K562 (cell line): ENCODE results near the gene MYLIP. TPM values are rescaled to one million over a fixed set of nuclear protein-coding genes. Genes with fewer than 3 reads are reported as not detected.
A peak's percentile ranks its signal among the peaks of the same experiment; 100 is the strongest.

ENCODE experiments used
- CBX8 ChIP-seq: fragments of 200-600 bp; sonication (generic); IDR thresholded peaks from 2 replicates; pipeline ENCODE4 v1.6.1; 2012; ENCODE audit warnings: borderline replicate concordance, mixed run types, low read depth, mild to moderate bottlenecking, moderate library complexity, mixed read lengths, low read length, control low read depth, inconsistent platforms; ENCODE audit not compliant: poor library complexity, severe bottlenecking; ENCODE audit errors: extremely low read depth
- CCNT2 ChIP-seq: IDR thresholded peaks from 2 replicates; pipeline ENCODE4 v1.6.1; 2011; ENCODE audit warnings: borderline replicate concordance, low read depth, mild to moderate bottlenecking, moderate library complexity, mixed read lengths, low read length; ENCODE audit not compliant: insufficient read length; ENCODE audit errors: extremely low read depth
- CXXC5 ChIP-seq: fragments of 250-450 bp; sonication (Bioruptor Pico); IDR thresholded peaks from 2 replicates; pipeline ENCODE4 v1.8.0; 2022; ENCODE audit warnings: inconsistent platforms, mild to moderate bottlenecking, moderate library complexity
- EP300 ChIP-seq: IDR thresholded peaks from 2 replicates; pipeline ENCODE4 v1.6.1; 2012; ENCODE audit warnings: low read length, improper control_type of control experiment
- GATAD2A ChIP-seq: fragments of 450-650 bp; IDR thresholded peaks from 2 replicates; pipeline ENCODE4 v1.6.1; 2017
- ID3 ChIP-seq, 2 experiments: fragments of 250-450 bp in 1 of 2; fragments of 450-650 bp in 1 of 2; sonication (Bioruptor Pico) in 1 of 2; IDR thresholded peaks; 2 replicates each; pipeline versions ENCODE4 v1.6.1 to v1.8.0; 2016 to 2021; ENCODE audit warnings: mild to moderate bottlenecking in 2 of 2, moderate library complexity in 2 of 2, missing compliant biosample characterization in 1 of 2, missing genetic modification characterization in 1 of 2
- JUND ChIP-seq, 2 experiments: IDR thresholded peaks; 2 replicates in 1 of 2; 3 replicates in 1 of 2; pipeline ENCODE4 v1.6.1; 2011; ENCODE audit warnings: borderline replicate concordance in 2 of 2, low read depth in 2 of 2, low read length in 2 of 2, improper control_type of control experiment in 1 of 2, missing biosample characterization in 1 of 2, missing genetic modification characterization in 1 of 2, missing genetic modification reagents in 1 of 2
- KDM2B ChIP-seq: fragments of 250-450 bp; sonication (Bioruptor Pico); IDR thresholded peaks from 2 replicates; pipeline ENCODE4 v1.8.0; 2021; ENCODE audit warnings: mild to moderate bottlenecking, moderate library complexity
- MAFK ChIP-seq: IDR thresholded peaks from 2 replicates; pipeline ENCODE4 v1.6.1; 2011; ENCODE audit warnings: low read length, improper control_type of control experiment
- MECOM ChIP-seq: fragments of 250-450 bp; sonication (Bioruptor Pico); IDR thresholded peaks from 2 replicates; pipeline ENCODE4 v1.8.0; 2022; ENCODE audit warnings: inconsistent platforms
- MITF ChIP-seq: IDR thresholded peaks from 2 replicates; pipeline ENCODE4 v1.6.1; 2014; ENCODE audit warnings: antibody characterized with exemption
- MTA2 ChIP-seq: fragments of 450-650 bp; IDR thresholded peaks from 2 replicates; pipeline ENCODE4 v1.6.1; 2016; ENCODE audit warnings: low read depth
- MYC ChIP-seq, 2 experiments: fragments of 250-450 bp in 1 of 2; sonication (Bioruptor Pico) in 1 of 2; IDR thresholded peaks; 2 replicates each; pipeline versions ENCODE4 v1.5.1 to v1.6.1; 2012 to 2021; ENCODE audit warnings: low read depth in 2 of 2, borderline replicate concordance in 1 of 2, improper control_type of control experiment in 1 of 2, low read length in 1 of 2, mild to moderate bottlenecking in 1 of 2, moderate library complexity in 1 of 2
- PRPF4 ChIP-seq: fragments of 200-400 bp; formaldehyde crosslinking; IDR thresholded peaks from one replicate; pipeline ENCODE4 v1.6.1; 2017; ENCODE audit warnings: low read length, low read depth, mild to moderate bottlenecking; ENCODE audit not compliant: insufficient read depth, poor library complexity, severe bottlenecking
- SRSF9 ChIP-seq: fragments of 200-400 bp; formaldehyde crosslinking; IDR thresholded peaks from 2 replicates; pipeline ENCODE4 v1.6.1; 2017; ENCODE audit warnings: low read depth, low read length, borderline replicate concordance
- ZNF24 ChIP-seq: fragments of 450-650 bp; IDR thresholded peaks from 2 replicates; pipeline ENCODE4 v1.6.1; 2016
- polyA plus RNA-seq, 8 experiments: library from polyadenylated mRNA; depleted of rRNA in 4 of 8; stranded (reverse) in 5 of 8; unstranded in 3 of 8; fragments of >200 nt; fragmentation: Nextera tagmentation in 2 of 8; fragmentation: Illumina TruSeq in 1 of 8; extraction: Ambion mirVana in 2 of 8; extraction: Trizol in 1 of 8; gene quantifications; 2 replicates each; pipeline versions ENCODE4 v1.2.1 to v1.2.3, GENCODE V29; 2011 to 2014; ENCODE audit warnings: inconsistent platforms in 1 of 8, missing spikeins in 1 of 8
- total RNA-seq, 7 experiments: library from RNA; depleted of rRNA in 6 of 7; stranded (reverse); fragments of >200 nt in 6 of 7; fragmentation: Illumina TruSeq in 2 of 7; extraction: Trizol in 2 of 7; gene quantifications; 2 replicates each; pipeline versions ENCODE4 v1.2.1 to v1.2.3, GENCODE V29; 2011 to 2021; ENCODE audit warnings: low replicate concordance in 1 of 7
- TF ChIP-seq, protein P1 (sequence below): IDR thresholded peaks from 2 replicates; pipeline ENCODE4 v1.6.1; 2012; ENCODE audit warnings: low read depth, low read length, improper control_type of control experiment, borderline replicate concordance
- TF ChIP-seq, protein P2 (sequence below): fragments of 450-650 bp; IDR thresholded peaks from 2 replicates; pipeline ENCODE4 v1.6.1; 2016; ENCODE audit warnings: mild to moderate bottlenecking
- TF ChIP-seq, protein P3 (sequence below): fragments of 450-650 bp; formaldehyde crosslinking; IDR thresholded peaks from 2 replicates; pipeline ENCODE4 v1.4.0; 2020; ENCODE audit warnings: mild to moderate bottlenecking, moderate library complexity

The MYLIP gene
- total and polyA plus RNA-seq, 9 of the 15 experiments (the other 6 are each of a cell fraction or from before 2014, with no cell fraction given), result 10.8 to 43.5 (median 31.5) TPM

- TF ChIP-seq, protein P1, sequence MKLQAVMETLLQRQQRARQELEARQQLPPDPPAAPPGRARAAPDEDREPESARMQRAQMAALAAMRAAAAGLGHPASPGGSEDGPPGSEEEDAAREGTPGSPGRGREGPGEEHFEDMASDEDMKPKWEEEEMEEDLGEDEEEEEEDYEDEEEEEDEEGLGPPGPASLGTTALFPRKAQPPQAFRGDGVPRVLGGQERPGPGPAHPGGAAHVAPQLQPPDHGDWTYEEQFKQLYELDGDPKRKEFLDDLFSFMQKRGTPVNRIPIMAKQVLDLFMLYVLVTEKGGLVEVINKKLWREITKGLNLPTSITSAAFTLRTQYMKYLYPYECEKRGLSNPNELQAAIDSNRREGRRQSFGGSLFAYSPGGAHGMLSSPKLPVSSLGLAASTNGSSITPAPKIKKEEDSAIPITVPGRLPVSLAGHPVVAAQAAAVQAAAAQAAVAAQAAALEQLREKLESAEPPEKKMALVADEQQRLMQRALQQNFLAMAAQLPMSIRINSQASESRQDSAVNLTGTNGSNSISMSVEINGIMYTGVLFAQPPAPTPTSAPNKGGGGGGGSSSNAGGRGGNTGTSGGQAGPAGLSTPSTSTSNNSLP, result peak; percentile 86; the same call in 1 of the 2 replicates
- no peak for TF ChIP-seq MYC (IDR thresholded peaks at IDR 0.05; ENCODE audit: low read depth, low read length)
- TF ChIP-seq MYC (CRISPR knock-in tag; IDR thresholded peaks at IDR 0.05; ENCODE audit: borderline replicate concordance, low read depth), result no peak
- TF ChIP-seq CBX8, result no peak
- no peak for TF ChIP-seq ID3 (CRISPR knock-in tag; IDR thresholded peaks at IDR 0.05)
- TF ChIP-seq ID3 (tag; IDR thresholded peaks at IDR 0.05), result no peak
- peak; percentile 62; the same call in 1 of the 2 replicates for TF ChIP-seq JUND (IDR thresholded peaks at IDR 0.05; ENCODE audit: borderline replicate concordance, low read depth, low read length)
- TF ChIP-seq JUND (tag; IDR thresholded peaks at IDR 0.05; ENCODE audit: borderline replicate concordance, low read depth, low read length), result 0 out of 3 replicates have a peak, but pooled peaks have one; percentile 55
- TF ChIP-seq PRPF4, result no peak
- no peak for TF ChIP-seq MAFK
- 0 out of 2 replicates have a peak, but pooled peaks have one; percentile 14 for TF ChIP-seq MECOM
- TF ChIP-seq KDM2B (CRISPR knock-in tag), result no peak
- TF ChIP-seq EP300, result peak; percentile 69
- TF ChIP-seq ZNF24, result no peak
- TF ChIP-seq, protein P2, sequence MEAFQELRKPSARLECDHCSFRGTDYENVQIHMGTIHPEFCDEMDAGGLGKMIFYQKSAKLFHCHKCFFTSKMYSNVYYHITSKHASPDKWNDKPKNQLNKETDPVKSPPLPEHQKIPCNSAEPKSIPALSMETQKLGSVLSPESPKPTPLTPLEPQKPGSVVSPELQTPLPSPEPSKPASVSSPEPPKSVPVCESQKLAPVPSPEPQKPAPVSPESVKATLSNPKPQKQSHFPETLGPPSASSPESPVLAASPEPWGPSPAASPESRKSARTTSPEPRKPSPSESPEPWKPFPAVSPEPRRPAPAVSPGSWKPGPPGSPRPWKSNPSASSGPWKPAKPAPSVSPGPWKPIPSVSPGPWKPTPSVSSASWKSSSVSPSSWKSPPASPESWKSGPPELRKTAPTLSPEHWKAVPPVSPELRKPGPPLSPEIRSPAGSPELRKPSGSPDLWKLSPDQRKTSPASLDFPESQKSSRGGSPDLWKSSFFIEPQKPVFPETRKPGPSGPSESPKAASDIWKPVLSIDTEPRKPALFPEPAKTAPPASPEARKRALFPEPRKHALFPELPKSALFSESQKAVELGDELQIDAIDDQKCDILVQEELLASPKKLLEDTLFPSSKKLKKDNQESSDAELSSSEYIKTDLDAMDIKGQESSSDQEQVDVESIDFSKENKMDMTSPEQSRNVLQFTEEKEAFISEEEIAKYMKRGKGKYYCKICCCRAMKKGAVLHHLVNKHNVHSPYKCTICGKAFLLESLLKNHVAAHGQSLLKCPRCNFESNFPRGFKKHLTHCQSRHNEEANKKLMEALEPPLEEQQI, result peak; percentile 46; the same call in 1 of the 2 replicates
- no peak for TF ChIP-seq CXXC5 (CRISPR knock-in tag)
- peak; percentile 46 for TF ChIP-seq CCNT2
- peak; percentile 40; the same call in 1 of the 2 replicates for TF ChIP-seq MTA2
- no peak for TF ChIP-seq MITF
- TF ChIP-seq, protein P3, sequence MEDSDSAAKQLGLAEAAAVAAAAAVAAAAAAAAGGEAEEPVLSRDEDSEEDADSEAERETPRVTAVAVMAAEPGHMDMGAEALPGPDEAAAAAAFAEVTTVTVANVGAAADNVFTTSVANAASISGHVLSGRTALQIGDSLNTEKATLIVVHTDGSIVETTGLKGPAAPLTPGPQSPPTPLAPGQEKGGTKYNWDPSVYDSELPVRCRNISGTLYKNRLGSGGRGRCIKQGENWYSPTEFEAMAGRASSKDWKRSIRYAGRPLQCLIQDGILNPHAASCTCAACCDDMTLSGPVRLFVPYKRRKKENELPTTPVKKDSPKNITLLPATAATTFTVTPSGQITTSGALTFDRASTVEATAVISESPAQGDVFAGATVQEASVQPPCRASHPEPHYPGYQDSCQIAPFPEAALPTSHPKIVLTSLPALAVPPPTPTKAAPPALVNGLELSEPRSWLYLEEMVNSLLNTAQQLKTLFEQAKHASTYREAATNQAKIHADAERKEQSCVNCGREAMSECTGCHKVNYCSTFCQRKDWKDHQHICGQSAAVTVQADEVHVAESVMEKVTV (CRISPR knock-in tag), result peak; percentile 74
- TF ChIP-seq GATAD2A, result no peak
- TF ChIP-seq SRSF9, result no peak
Observed at GRCh38 chr6:16168858-16169257, 40.0 kb downstream of the MYLIP start (continued).
